Measurements from ENCODE around the gene BIVM. TPM values are rescaled to one million over a fixed set of nuclear protein-coding genes. Genes with fewer than 3 reads are reported as not detected.
A peak's percentile ranks its signal among the peaks of the same experiment; 100 is the strongest.

BIVM gene
- total RNA-seq, 1 donor from 2014 or later = 34.9 TPM

DNA sequence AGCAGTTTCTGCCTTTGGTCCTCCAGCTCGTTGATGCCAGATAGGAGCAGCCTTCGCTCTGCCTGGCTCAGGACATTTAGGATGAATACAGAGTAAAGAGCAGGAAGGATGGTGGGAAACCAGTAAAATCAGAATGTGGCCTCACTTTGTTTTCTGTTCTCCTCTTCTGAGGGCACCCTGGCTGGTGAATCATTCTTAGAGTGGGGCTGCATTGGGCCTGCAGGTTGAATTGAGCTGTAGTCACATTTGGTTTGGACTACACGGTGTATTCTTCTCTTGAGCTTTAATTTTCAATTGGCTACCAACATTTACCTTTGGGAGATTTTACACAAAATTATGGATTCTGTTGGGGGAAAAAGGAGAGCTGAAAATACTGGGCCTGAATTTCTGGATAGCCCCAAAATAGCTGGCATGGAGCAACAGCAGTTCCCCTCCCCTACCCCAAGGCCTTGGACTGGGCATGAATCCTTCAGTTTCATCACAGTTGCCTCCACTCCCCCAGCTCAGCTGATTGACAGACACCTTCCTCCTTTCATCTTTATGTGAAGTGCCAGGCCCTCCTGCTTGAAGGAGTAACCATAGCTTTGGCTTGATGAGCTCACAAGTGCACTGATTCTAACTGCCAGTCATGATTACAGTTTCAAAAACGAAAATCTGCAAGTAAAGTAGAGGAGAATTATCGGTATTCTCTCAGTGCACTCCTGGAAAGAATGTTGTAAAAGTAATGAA, 71.2 kb downstream of the BIVM start:
- Mint-ChIP-seq H3K4me3 (no peak overlapping the region), H3K36me3 (ENCODE audit: low read depth) (peaks cover 50% of the 10 kb centered on the region), H3K27me3 (no peaks in the 10 kb centered on the region), H3K4me1 (peaks cover 22% of the 10 kb centered on the region), H3K27ac (peak overlapping the region; percentile 68), H3K9me3 (no peaks in the 10 kb centered on the region)
- DNase-seq = no peak
- intact Hi-C loops (cut with micrococcal nuclease) = loop anchor here (5.0 to 10.0 kb wide), 2 partner anchors 47 to 475 kb away; no protein-coding TSS in a partner anchor

DNA sequence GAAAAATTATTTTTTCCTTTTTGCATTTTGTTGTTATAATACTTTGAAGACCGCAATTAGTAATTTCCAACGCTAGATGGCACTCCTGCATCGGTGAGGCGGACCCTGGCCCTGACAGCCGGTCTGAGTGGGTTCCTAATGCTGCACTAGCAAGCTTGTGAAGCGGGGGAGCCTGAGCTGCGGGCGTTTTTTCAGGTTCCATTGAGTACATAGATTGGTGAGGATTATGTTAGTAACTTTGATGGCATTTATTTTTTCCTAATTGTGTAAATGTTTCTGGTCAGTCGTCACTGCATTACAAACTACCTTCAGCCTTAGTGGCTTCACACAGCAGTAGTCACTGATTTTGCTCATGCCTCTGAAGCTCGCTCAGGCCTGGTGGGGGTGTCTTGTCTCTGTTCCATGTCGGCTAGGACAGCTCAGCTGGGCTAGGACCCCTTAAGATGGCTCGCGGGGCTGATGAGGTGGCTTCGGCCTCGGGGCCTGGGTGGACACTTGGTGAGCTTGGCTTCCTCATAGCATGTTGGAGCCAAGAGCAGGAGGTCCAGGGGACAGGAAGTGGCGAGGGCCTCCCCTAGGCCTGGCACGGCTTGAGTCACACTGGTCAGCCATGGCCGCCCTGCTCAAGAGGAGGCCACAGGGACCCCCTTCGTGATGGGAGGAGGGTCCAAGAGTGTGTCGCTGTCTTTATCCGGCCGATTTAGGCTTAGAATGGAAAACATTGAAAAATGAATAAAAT, 71.9 kb downstream of the BIVM start:
- Mint-ChIP-seq H3K9me3 (no peaks in the 10 kb centered on the region), H3K27me3 (no peaks in the 10 kb centered on the region), H3K36me3 (ENCODE audit: low read depth) (peaks cover 51% of the 10 kb centered on the region), H3K4me3 (no peak overlapping the region), H3K27ac (peak overlapping the region; percentile 68), H3K4me1 (peaks cover 22% of the 10 kb centered on the region)
- peak; percentile 81 for DNase-seq
- intact Hi-C loops (cut with micrococcal nuclease) = loop anchor here (5.0 to 10.0 kb wide), 2 partner anchors 46 to 476 kb away; no protein-coding TSS in a partner anchor

DNA sequence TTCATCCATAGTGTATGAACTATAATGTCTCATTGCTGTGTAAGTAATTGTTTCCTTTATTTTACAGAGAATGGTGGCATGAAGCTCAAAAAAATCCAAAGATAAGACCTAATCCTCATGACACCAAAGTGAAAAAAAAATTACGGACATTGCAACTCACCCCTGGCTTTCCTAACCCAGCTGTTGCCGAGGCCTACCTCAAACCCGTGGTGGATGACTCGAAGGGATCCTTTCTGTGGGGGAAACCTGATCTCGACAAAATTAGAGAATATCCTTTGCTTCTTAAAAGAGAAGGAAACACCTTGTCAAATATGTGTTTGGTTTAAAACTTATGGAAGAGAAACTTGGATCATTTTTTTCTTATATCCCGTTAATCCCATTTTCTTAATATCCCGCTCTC, 73.2 kb downstream of the BIVM start:
- peaks cover 53% of the 10 kb centered on the region for H3K36me3 Mint-ChIP-seq (ENCODE audit: low read depth)

DNA sequence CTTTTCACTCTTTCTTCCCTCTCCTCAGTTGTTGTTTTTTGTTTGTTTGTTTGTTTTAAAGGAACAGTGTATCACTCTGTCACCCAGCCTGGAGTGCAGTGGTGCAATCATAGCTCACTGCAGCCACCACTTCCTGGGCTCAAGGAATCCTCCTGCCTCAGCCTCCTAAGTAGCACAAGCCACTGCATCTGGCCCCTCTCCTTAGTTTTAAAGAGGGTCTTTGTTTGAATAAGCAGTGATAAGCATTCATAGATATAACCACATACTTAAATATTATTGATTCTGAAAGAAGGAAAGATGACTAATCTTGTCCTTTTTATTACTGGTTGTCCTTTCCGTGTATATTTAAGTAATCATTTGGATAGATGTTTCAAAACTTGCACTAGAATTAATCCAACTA, 73.6 kb downstream of the BIVM start:
- Mint-ChIP-seq H3K27ac (peak overlapping the region; percentile 67), H3K27me3 (no peaks in the 10 kb centered on the region), H3K4me3 (no peak overlapping the region), H3K9me3 (no peaks in the 10 kb centered on the region), H3K36me3 (ENCODE audit: low read depth) (peaks cover 49% of the 10 kb centered on the region), H3K4me1 (peaks cover 23% of the 10 kb centered on the region)
- intact Hi-C loops (cut with micrococcal nuclease) = loop anchor here (5.0 to 10.0 kb wide), 2 partner anchors 45 to 478 kb away; no protein-coding TSS in a partner anchor
- DNase-seq = no peak

More for the DNA sequence above, 73.2 kb downstream of the BIVM start:
- H3K27me3 Mint-ChIP-seq = no peaks in the 10 kb centered on the region
- no peak for DNase-seq
- H3K27ac Mint-ChIP-seq = peak overlapping the region; percentile 67
- H3K4me3 Mint-ChIP-seq = no peak overlapping the region
- H3K4me1 Mint-ChIP-seq = peaks cover 24% of the 10 kb centered on the region
- no peaks in the 10 kb centered on the region for H3K9me3 Mint-ChIP-seq
- intact Hi-C loops (cut with micrococcal nuclease) = loop anchor here (5.0 to 10.0 kb wide), 2 partner anchors 45 to 477 kb away; no protein-coding TSS in a partner anchor

DNA sequence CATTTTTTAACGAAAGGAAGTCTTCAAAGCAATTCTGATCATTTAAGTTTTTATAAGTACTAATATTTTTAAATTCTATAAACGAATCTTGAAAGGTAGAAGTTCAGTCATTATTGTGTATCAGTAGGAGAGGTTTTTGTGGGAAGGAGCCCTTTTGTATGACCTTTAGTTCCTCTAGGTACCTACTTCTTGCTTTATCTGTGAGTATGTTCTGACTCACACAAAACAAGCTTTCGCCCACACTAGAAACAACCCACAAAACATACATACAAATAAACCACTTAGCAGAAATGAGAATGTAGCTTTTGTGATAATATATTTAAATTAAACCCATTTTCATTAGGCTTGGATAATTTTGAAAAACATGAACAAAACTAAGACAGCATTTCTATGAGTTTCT, 74.7 kb downstream of the BIVM start:
- DNase-seq = no peak
- intact Hi-C loops (cut with micrococcal nuclease) = loop anchor here (5.0 to 10.0 kb wide), 2 partner anchors 44 to 479 kb away; no protein-coding TSS in a partner anchor
- H3K36me3 Mint-ChIP-seq (ENCODE audit: low read depth) = peaks cover 43% of the 10 kb centered on the region

DNA sequence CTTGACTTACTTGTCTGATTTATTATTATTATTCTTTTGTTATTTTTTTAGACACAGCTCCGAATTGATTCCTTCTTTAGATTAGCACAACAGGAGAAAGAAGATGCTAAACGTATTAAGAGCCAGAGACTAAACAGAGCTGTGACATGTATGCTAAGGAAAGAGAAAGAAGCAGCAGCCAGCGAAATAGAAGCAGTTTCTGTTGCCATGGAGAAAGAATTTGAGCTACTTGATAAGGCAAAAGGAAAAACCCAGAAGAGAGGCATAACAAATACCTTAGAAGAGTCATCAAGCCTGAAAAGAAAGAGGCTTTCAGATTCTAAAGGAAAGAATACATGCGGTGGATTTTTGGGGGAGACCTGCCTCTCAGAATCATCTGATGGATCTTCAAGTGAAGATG, 76.3 kb downstream of the BIVM start:
- DNase-seq = no peak
- H3K27ac Mint-ChIP-seq = no peak overlapping the region
- no peak overlapping the region for H3K4me3 Mint-ChIP-seq
- no peaks in the 10 kb centered on the region for H3K9me3 Mint-ChIP-seq
- intact Hi-C loops (cut with micrococcal nuclease) = loop anchor here (10.0 kb wide), 1 partner anchor 480 kb away; no protein-coding TSS in a partner anchor
- H3K36me3 Mint-ChIP-seq (ENCODE audit: low read depth) = peaks cover 36% of the 10 kb centered on the region
- no peaks in the 10 kb centered on the region for H3K27me3 Mint-ChIP-seq
- peaks cover 17% of the 10 kb centered on the region for H3K4me1 Mint-ChIP-seq

More for the DNA sequence above, 74.7 kb downstream of the BIVM start:
- H3K9me3 Mint-ChIP-seq = no peaks in the 10 kb centered on the region
- H3K27ac Mint-ChIP-seq = no peak overlapping the region
- peaks cover 22% of the 10 kb centered on the region for H3K4me1 Mint-ChIP-seq
- no peaks in the 10 kb centered on the region for H3K27me3 Mint-ChIP-seq
- H3K4me3 Mint-ChIP-seq = no peak overlapping the region

DNA sequence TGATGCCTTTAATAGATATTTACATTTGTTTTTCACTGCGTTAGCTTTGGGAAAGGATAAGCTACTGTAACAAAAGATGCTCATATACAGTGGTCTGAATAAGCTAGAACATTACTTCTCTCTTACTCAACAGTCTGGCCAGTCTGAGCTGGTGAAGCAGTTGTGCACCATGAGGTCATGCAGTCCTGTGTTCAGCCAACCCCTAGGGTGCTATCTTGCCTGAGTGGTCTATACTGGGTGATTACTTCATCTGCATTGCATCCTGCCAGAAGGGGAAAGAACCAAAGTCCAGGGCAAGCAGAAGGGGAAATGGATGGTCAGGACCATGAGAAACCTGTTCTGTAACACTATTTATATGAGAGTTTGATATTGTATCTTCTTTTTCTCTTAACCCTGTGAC, 78.4 kb downstream of the BIVM start:
- H3K36me3 Mint-ChIP-seq (ENCODE audit: low read depth) = peaks cover 26% of the 10 kb centered on the region
- H3K9me3 Mint-ChIP-seq = no peaks in the 10 kb centered on the region
- peaks cover 7% of the 10 kb centered on the region for H3K4me1 Mint-ChIP-seq
- no peaks in the 10 kb centered on the region for H3K27me3 Mint-ChIP-seq
- intact Hi-C loops (cut with micrococcal nuclease) = loop anchor here (10.0 kb wide), 1 partner anchor 483 kb away; no protein-coding TSS in a partner anchor
- DNase-seq = no peak
- no peak overlapping the region for H3K4me3 Mint-ChIP-seq
- no peak overlapping the region for H3K27ac Mint-ChIP-seq

DNA sequence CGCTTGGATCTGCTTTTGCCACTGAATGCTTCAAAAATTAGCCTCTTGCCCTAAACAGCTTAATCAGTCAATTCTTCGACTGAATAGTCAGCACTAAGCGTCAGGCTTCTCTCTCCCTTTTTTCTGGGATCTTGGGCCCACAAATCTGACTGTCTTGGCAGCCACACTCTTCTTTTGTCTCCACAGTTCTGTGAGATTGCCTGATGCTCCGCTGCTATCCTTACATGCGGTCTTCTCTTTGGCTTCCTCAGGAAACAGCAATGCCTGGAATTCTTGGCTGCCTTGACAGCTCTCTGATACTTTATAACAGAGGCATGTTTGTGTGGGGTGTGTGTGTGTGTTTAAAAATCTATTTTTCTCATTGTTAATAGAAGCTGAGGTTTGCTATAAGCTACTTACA, 79.6 kb downstream of the BIVM start:
- no peak for DNase-seq
- intact Hi-C loops (cut with micrococcal nuclease) = loop anchor here (10.0 kb wide), 1 partner anchor 484 kb away; no protein-coding TSS in a partner anchor
- Mint-ChIP-seq H3K36me3 (ENCODE audit: low read depth) (peaks cover 21% of the 10 kb centered on the region), H3K4me3 (no peak overlapping the region), H3K4me1 (peaks cover 5% of the 10 kb centered on the region), H3K27me3 (no peaks in the 10 kb centered on the region), H3K27ac (no peak overlapping the region), H3K9me3 (no peaks in the 10 kb centered on the region)

DNA sequence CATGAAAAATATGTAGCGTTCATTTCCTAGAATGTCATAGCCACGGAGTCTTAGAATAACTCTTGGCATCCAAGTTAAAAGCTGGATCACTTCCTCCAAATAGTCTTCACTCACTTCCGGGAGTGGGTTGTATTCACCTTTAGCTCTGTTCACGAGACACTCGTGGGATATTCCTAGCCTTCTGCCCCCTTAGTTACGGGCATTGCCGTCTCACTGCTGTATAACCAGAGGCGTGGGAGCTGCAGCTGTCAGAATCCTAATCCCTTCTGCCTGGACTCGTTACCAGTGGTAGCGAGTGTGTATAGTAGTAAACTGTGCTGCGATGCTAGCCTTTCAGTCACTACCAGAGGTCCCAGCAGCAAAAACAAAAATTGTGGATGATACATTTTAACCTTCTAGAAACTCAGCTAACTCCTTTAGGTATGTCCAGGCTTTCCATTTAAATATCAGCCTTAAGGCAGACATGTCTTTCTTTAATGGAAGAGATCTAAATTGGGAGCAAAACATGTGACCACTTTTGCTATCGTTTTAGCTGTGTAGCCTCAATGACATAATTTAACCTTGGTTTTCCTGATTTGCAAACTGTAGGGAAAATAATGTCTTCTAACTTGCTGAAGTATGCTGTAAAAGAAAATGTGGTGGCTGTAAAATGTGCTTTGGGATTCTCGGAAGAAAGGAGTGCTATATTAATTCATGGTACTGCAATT, 81.0 kb downstream of the BIVM start:
- peaks cover 18% of the 10 kb centered on the region for H3K36me3 Mint-ChIP-seq (ENCODE audit: low read depth)
- H3K27me3 Mint-ChIP-seq = no peaks in the 10 kb centered on the region
- H3K27ac Mint-ChIP-seq = no peak overlapping the region
- no peak overlapping the region for H3K4me3 Mint-ChIP-seq
- no peaks in the 10 kb centered on the region for H3K9me3 Mint-ChIP-seq
- DNase-seq = no peak
- peaks cover 2% of the 10 kb centered on the region for H3K4me1 Mint-ChIP-seq
- intact Hi-C loops (cut with micrococcal nuclease) = loop anchor here (10.0 kb wide), 1 partner anchor 485 kb away; no protein-coding TSS in a partner anchor

DNA sequence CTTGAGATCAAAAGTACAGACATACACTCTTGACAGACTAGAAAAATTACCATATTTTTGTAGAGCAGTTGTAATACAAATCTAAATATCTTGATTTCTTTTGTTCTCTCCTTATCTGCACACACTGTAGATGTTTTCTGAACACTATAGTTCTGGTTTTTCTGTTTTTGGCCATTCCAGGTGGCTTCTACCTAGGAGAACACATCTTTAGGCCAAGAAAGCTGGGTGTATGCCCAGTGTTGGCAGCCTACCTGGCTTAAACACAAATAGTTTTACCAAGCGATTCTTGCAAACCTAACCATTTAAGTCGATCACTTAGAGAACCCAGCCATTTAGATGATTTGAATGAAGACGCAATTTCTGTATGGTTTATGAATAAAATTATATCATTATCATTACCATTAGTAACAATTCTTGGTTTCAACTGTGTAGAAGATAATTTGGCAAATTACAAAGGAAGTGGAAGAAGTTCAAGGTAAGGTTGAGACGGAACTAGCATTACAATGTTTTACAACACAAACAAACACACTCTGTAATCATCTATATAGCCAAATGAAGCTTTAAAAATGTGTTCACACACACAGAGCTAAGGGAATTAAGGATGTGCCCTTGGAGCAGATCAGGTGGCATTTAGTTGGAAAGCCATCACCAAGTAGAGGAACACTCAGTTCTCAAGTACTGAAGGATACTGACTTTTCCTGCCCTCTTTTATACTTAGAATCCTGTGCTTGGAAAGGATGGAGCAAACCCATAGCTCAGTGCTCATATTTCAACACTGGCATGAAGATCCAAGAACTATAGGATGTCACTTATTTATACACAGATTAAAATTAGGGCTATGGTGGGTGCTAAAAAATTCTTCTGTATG, 83.1 kb downstream of the BIVM start:
- no peaks in the 10 kb centered on the region for H3K9me3 Mint-ChIP-seq
- no peaks in the 10 kb centered on the region for H3K4me1 Mint-ChIP-seq
- H3K27ac Mint-ChIP-seq = no peak overlapping the region
- H3K4me3 Mint-ChIP-seq = no peak overlapping the region
- peaks cover under 1% of the 10 kb centered on the region for H3K36me3 Mint-ChIP-seq (ENCODE audit: low read depth)
- no peaks in the 10 kb centered on the region for H3K27me3 Mint-ChIP-seq
- DNase-seq = no peak
- intact Hi-C loops (cut with micrococcal nuclease) = no loop called here

Measured in activated CD4-positive, alpha-beta T cell treated with anti-CD3 and anti-CD28 coated beads, Interleukin-2, amount 10 ng/mL, durations not matched to agents 24 days and 14 days (primary cell).